B cell (primary cell): ENCODE results near the gene MTERF4. TPM values are rescaled to one million over a fixed set of nuclear protein-coding genes. Genes with fewer than 3 reads are reported as not detected.

ENCODE experiments used
- ATAC-seq: fragments of 200-7000 bp; cut with Tn5 transposase; one replicate; pipeline ENCODE4 v1.10.0; 2021; ENCODE audit warnings: low read depth, mild to moderate bottlenecking, moderate number of reproducible peaks, moderate library complexity
- CTCF ChIA-PET: fragments of 350-600 bp; sonication (Branson Sonifier 250); formaldehyde crosslinking; loops from one replicate; lab custom pipeline; 2021; ENCODE audit warnings: antibody characterized with exemption, inconsistent platforms; lab: Charles Lee
- POLR2A ChIA-PET: fragments of 350-600 bp; sonication (Branson Sonifier 250); formaldehyde crosslinking; loops from one replicate; lab custom pipeline; 2021; ENCODE audit warnings: antibody characterized with exemption; lab: Charles Lee
- DNase-seq: peaks from one replicate; pipeline ENCODE4 v3.0.0; 2013
- H2AFZ ChIP-seq: 2 replicates; pipeline ENCODE4 v1.6.1; 2012; ENCODE audit warnings: mild to moderate bottlenecking, low read depth, low read length; ENCODE audit not compliant: insufficient read depth, poor library complexity, severe bottlenecking
- H3K27ac ChIP-seq, 2 donors: 1 replicate in 1 of 2; 2 replicates in 1 of 2; pipeline ENCODE4 v1.5.1; 2012 to 2013; ENCODE audit warnings: low read length in 2 of 2, mild to moderate bottlenecking in 2 of 2, moderate library complexity in 1 of 2
- H3K27me3 ChIP-seq, 4 experiments: fragments of 200-600 bp in 1 of 4; sonication (generic) in 1 of 4; replicated peaks in 1 of 4; 1 replicate in 2 of 4; 2 replicates in 2 of 4; pipeline versions ENCODE4 v1.6.1 to v1.7.0; 2013 to 2016; ENCODE audit warnings: low read length in 3 of 4, mild to moderate bottlenecking in 2 of 4, mixed read lengths in 1 of 4, moderate library complexity in 1 of 4; ENCODE audit not compliant: insufficient read depth in 4 of 4, control insufficient read depth in 3 of 4; ENCODE audit errors: control extremely low read depth in 1 of 4
- H3K36me3 ChIP-seq, 2 experiments: replicated peaks in 1 of 2; 1 replicate in 1 of 2; 2 replicates in 1 of 2; pipeline versions ENCODE4 v1.6.1 to v1.7.1; 2013; ENCODE audit warnings: low read length in 1 of 2; ENCODE audit not compliant: insufficient read depth in 2 of 2, control insufficient read depth in 1 of 2; ENCODE audit errors: control extremely low read depth in 1 of 2, extremely low read depth in 1 of 2
- H3K4me1 ChIP-seq, 2 donors: fragments of 200-600 bp in 1 of 2; sonication (generic) in 1 of 2; 1 replicate in 1 of 2; 2 replicates in 1 of 2; pipeline versions ENCODE4 v1.5.1 to v1.6.1; 2013 to 2017; ENCODE audit warnings: low read length in 2 of 2; ENCODE audit not compliant: control insufficient read depth in 2 of 2, insufficient read depth in 2 of 2
- H3K4me2 ChIP-seq: replicated peaks from 2 replicates; pipeline ENCODE3; 2012; ENCODE audit warnings: mild to moderate bottlenecking, low read depth, low read length; ENCODE audit not compliant: poor library complexity, severe bottlenecking
- H3K4me3 ChIP-seq, 5 experiments: fragments of 200-600 bp in 1 of 5; sonication (generic) in 1 of 5; 1 replicate in 3 of 5; 2 replicates in 2 of 5; pipeline versions ENCODE4 v1.5.1 to v1.7.0; 2011 to 2016; ENCODE audit warnings: low read length in 4 of 5, mild to moderate bottlenecking in 4 of 5, low read depth in 2 of 5, control low read depth in 1 of 5, moderate library complexity in 1 of 5; ENCODE audit not compliant: insufficient read depth in 1 of 5; ENCODE audit errors: control extremely low read depth in 1 of 5, extremely low read depth in 1 of 5
- H3K79me2 ChIP-seq: fragments of 200-600 bp; sonication (generic); one replicate; pipeline ENCODE4 v1.6.0; 2016; ENCODE audit warnings: low read length; ENCODE audit not compliant: control insufficient read depth, insufficient read depth
- H3K9ac ChIP-seq: fragments of 200-600 bp; sonication (generic); 2 replicates; pipeline ENCODE4 v1.6.1; 2017; ENCODE audit warnings: mild to moderate bottlenecking, low read length, moderate library complexity
- H3K9me3 ChIP-seq, 3 donors: one replicate each; pipeline versions ENCODE4 v1.6.1 to v1.7.1; 2013; ENCODE audit warnings: low read length in 2 of 3; ENCODE audit not compliant: control insufficient read depth in 2 of 3, insufficient read depth in 1 of 3; ENCODE audit errors: control extremely low read depth in 1 of 3
- H4K20me1 ChIP-seq: 2 replicates; pipeline ENCODE4 v1.6.0; 2012; ENCODE audit warnings: mild to moderate bottlenecking, low read length; ENCODE audit not compliant: insufficient read depth, control insufficient read depth, poor library complexity, severe bottlenecking
- H3K27ac Mint-ChIP-seq: one replicate; pipeline ENCODE4 v1.8.0; 2021; ENCODE audit warnings: mixed read lengths
- H3K27me3 Mint-ChIP-seq: one replicate; pipeline ENCODE4 v1.8.0; 2021; ENCODE audit warnings: mixed read lengths
- H3K4me1 Mint-ChIP-seq: one replicate; pipeline ENCODE4 v1.8.0; 2021; ENCODE audit warnings: mixed read lengths
- H3K4me3 Mint-ChIP-seq: one replicate; pipeline ENCODE4 v1.8.0; 2021; ENCODE audit warnings: mixed read lengths
- H3K9me3 Mint-ChIP-seq: one replicate; pipeline ENCODE4 v1.8.0; 2022; ENCODE audit warnings: mixed read lengths; ENCODE audit not compliant: insufficient read depth
- CTCF ChIP-seq: fragments of 200-600 bp; IDR thresholded peaks from one replicate; pipeline ENCODE4 v1.8.0; 2022; ENCODE audit warnings: antibody characterized with exemption, mild to moderate bottlenecking
- EZH2 ChIP-seq: IDR thresholded peaks from 2 replicates; pipeline ENCODE4 v1.6.1; 2012; ENCODE audit warnings: borderline replicate concordance, low read depth, mild to moderate bottlenecking, moderate library complexity, low read length; ENCODE audit not compliant: insufficient read depth, poor library complexity, severe bottlenecking
- WGBS: methylation state at CpG from one replicate; pipeline ENCODE4 v1.1.5; 2013; ENCODE audit warnings: missing lambda C conversion rate; ENCODE audit not compliant: insufficient coverage; 5-methylcytosine and 5-hydroxymethylcytosine counted together
- intact Hi-C: fragments of 100-400 bp; cut with micrococcal nuclease; formaldehyde crosslinking; loops from one replicate; pipeline ENCODE4 v1.10.0; 2022
- polyA plus RNA-seq: library from polyadenylated mRNA; depleted of rRNA; stranded (reverse); fragments of >200 nt; gene quantifications from 2 replicates; pipeline ENCODE4 v1.2.3, GENCODE V29; 2012
- total RNA-seq, 2 donors: library from RNA; stranded (reverse); fragments of 120-200 nt in 1 of 2; gene quantifications; 1 replicate in 1 of 2; 2 replicates in 1 of 2; pipeline versions ENCODE4 v1.2.3 to v1.2.4, GENCODE V29; 2013 to 2022

The MTERF4 gene
- total and polyA plus RNA-seq, 2 donors (not counting 1 experiment from before 2014, with no cell fraction given) = 88.7 to 153 TPM

DNA sequence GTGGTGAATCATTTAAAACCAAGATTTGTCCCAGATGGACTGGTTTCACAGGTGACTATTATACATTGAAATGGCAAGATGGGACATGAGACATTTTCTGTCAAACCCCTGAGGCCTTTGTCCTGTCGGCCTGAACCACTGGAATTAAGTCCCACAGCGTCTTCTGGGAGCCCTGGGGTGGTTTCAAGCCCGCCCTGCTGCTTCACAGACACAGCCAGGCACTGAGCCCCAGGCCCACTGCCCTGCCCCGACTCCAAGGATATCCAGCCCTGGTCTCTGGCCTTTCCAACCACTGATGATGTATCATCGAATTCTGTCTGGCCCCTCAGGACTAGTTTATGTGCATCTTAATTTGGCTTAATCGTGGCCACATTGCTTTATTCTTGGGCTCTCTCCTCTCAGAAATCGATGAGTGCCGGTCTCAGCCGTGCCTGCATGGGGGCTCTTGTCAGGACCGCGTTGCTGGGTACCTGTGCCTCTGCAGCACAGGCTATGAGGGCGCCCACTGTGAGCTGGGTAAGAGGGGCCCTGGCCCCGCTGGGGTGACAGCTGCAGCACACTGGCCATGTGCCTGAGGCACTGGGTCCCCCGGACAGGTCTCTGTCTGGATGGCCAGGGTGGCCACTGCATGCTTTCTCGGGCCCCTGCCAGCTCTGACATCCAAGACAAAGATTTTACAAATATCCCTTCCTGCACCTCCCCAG, 39.5 kb downstream of the MTERF4 start:
- POLR2A ChIA-PET = no interaction called here
- no peaks in the 10 kb centered on the region for H3K9me3 ChIP-seq
- TF ChIP-seq CTCF = no peak
- no peak for TF ChIP-seq EZH2
- H3K27ac ChIP-seq = no peak overlapping the region
- H3K9me3 Mint-ChIP-seq = no peaks in the 10 kb centered on the region
- ATAC-seq (no peak), DNase-seq (no peak)
- intact Hi-C loops = loop anchor here (5.0 kb wide), 1 partner anchor 65 kb away; the partner anchor contains the start of gene SNED1
- no peak overlapping the region for H3K27ac Mint-ChIP-seq
- no peaks in the 10 kb centered on the region for H3K36me3 ChIP-seq
- H3K4me2 ChIP-seq = no peak overlapping the region
- no peaks in the 10 kb centered on the region for H4K20me1 ChIP-seq
- 88% methylated on average over 15 of the region's 15 CpGs for WGBS
- no peaks in the 10 kb centered on the region for H3K27me3 Mint-ChIP-seq
- peaks cover 0 to 6% (median 0%) of the 10 kb centered on the region in 4 experiments for H3K27me3 ChIP-seq
- H3K79me2 ChIP-seq = no peaks in the 10 kb centered on the region
- H3K9ac ChIP-seq = no peak overlapping the region
- no peak overlapping the region for H3K4me3 ChIP-seq
- H2AFZ ChIP-seq = no peak overlapping the region
- peaks cover 3 to 9% of the 10 kb centered on the region in 2 donors for H3K4me1 ChIP-seq
- H3K4me3 Mint-ChIP-seq = no peak overlapping the region
- H3K4me1 Mint-ChIP-seq = peaks cover 4% of the 10 kb centered on the region
- CTCF ChIA-PET = interaction anchor here (1.0 kb wide), 1 partner anchor 16 kb away, joined by 4 read pairs; no protein-coding TSS in a partner anchor

GRCh38 chr2:241061275-241061674, 40.8 kb downstream of the MTERF4 start:
- H3K4me3 Mint-ChIP-seq = no peak overlapping the region
- no peak for DNase-seq
- no peak overlapping the region for H3K27ac ChIP-seq
- no peak overlapping the region for H3K9ac ChIP-seq
- WGBS = 92% methylated on average over 2 of the region's 6 CpGs
- intact Hi-C loops = loop anchor here (5.0 kb wide), 1 partner anchor 64 kb away; the partner anchor contains the start of gene SNED1
- H3K9me3 ChIP-seq = no peaks in the 10 kb centered on the region
- H3K4me3 ChIP-seq = no peak overlapping the region
- peaks cover 0 to 6% (median 0%) of the 10 kb centered on the region in 4 experiments for H3K27me3 ChIP-seq
- TF ChIP-seq CTCF (no peak), EZH2 (no peak)
- ChIA-PET POLR2A (no interaction called here), CTCF (interaction anchor here (1.0 kb wide), 1 partner anchor 17 kb away, joined by 4 read pairs; no protein-coding TSS in a partner anchor)
- H3K4me1 Mint-ChIP-seq = peaks cover 4% of the 10 kb centered on the region
- H4K20me1 ChIP-seq = no peaks in the 10 kb centered on the region
- no peaks in the 10 kb centered on the region for H3K27me3 Mint-ChIP-seq
- no peaks in the 10 kb centered on the region for H3K79me2 ChIP-seq
- H3K9me3 Mint-ChIP-seq = no peaks in the 10 kb centered on the region
- H3K4me2 ChIP-seq = no peak overlapping the region
- no peaks in the 10 kb centered on the region for H3K36me3 ChIP-seq
- H3K27ac Mint-ChIP-seq = no peak overlapping the region
- ATAC-seq = no peak
- peaks cover 3 to 9% of the 10 kb centered on the region in 2 donors for H3K4me1 ChIP-seq
- no peak overlapping the region for H2AFZ ChIP-seq
